ENCODE data around the gene BCL7A.

- TF ChIP-seq CTCF (IDR thresholded peaks at IDR 0.05) (no peak), POLR2AphosphoS5 (IDR thresholded peaks at IDR 0.05) (peak; percentile 70), POLR2A (IDR thresholded peaks at IDR 0.05) (no peak)
Observed at GRCh38 chr12:122097927-122098756, 76.5 kb downstream of the BCL7A start.

Data from gastroesophageal sphincter (tissue), 3 donors.